Measurements from ENCODE around the gene ADARB1.

DNA sequence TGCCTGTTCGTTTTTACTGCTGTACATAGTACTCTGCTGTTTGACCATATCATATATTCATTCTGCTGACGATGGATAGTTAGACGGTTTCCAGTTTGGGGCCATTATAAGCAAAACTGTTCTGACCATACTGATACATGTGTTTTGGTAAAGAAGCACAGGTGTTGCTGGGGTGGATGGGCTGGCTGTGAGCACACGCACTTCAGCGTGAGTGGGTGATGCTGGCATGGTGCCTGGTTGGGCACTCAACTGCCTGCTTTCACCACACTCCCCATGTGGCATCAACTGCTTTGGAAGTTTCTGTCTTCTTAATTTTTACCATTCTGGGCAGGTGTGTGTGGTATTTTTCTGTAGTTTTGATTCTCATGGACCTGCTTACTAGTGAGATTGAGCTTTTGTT is 37.3 kb downstream of the ADARB1 start:
- TF ChIP-seq CTCF (IDR thresholded peaks at IDR 0.05) = no peak
- TF ChIP-seq EZH2phosphoT487 (IDR thresholded peaks at IDR 0.05) = no peak
- TF ChIP-seq EZH2 (IDR thresholded peaks at IDR 0.05) = no peak
